MCF 10A (cell line): Measurements from ENCODE around the gene AUTS2. TPM values are rescaled to one million over a fixed set of nuclear protein-coding genes. Genes with fewer than 3 reads are reported as not detected.

Experiments
- BruUV-seq: library from RNA; stranded (reverse); fragments of 400-500 nt; replicated peaks from 2 replicates; lab custom pipeline; 2021; lab: Mats Ljungman, UMichigan
- CTCF ChIA-PET: fragments of 300-600 bp; sonication (Branson Sonifier 250); formaldehyde crosslinking; extraction: SDS; loops from one replicate; lab custom pipeline; 2021; ENCODE audit warnings: antibody characterized with exemption, inconsistent platforms; lab: Yijun Ruan, JAX
- POLR2A ChIA-PET: fragments of 300-600, 350-650 bp; sonication (Branson Sonifier 250); formaldehyde crosslinking; extraction: SDS; loops from one replicate; lab custom pipeline; 2020; ENCODE audit warnings: antibody characterized with exemption, inconsistent platforms; lab: Yijun Ruan, JAX
- DNase-seq: peaks from one replicate; pipeline ENCODE4 v3.0.0-alpha.2; 2018; ENCODE audit not compliant: unreplicated experiment
- H3K27ac Mint-ChIP-seq: one replicate; pipeline ENCODE4 v1.8.0; 2022; ENCODE audit warnings: mild to moderate bottlenecking, low read depth, mixed read lengths; ENCODE audit not compliant: unreplicated experiment
- H3K27me3 Mint-ChIP-seq: one replicate; pipeline ENCODE4 v1.8.0; 2022; ENCODE audit warnings: mixed read lengths; ENCODE audit not compliant: insufficient read depth, unreplicated experiment
- H3K36me3 Mint-ChIP-seq: one replicate; pipeline ENCODE4 v1.8.0; 2022; ENCODE audit warnings: mild to moderate bottlenecking, moderate library complexity, mixed read lengths; ENCODE audit not compliant: insufficient read depth, unreplicated experiment
- H3K4me1 Mint-ChIP-seq: one replicate; pipeline ENCODE4 v1.8.0; 2022; ENCODE audit warnings: mixed read lengths; ENCODE audit not compliant: insufficient read depth, unreplicated experiment
- H3K4me3 Mint-ChIP-seq: one replicate; pipeline ENCODE4 v1.8.0; 2022; ENCODE audit warnings: mild to moderate bottlenecking, moderate library complexity, mixed read lengths; ENCODE audit not compliant: unreplicated experiment
- H3K9me3 Mint-ChIP-seq: one replicate; pipeline ENCODE4 v1.8.0; 2022; ENCODE audit warnings: mixed read lengths; ENCODE audit not compliant: unreplicated experiment
- CTCF ChIP-seq: fragments of 200-600 bp; IDR thresholded peaks from one replicate; pipeline ENCODE4 v1.8.0; 2022; ENCODE audit warnings: antibody characterized with exemption, mild to moderate bottlenecking; ENCODE audit not compliant: unreplicated experiment
- intact Hi-C: fragments of 100-400 bp; cut with micrococcal nuclease; formaldehyde crosslinking; loops from 2 replicates; pipeline ENCODE4 v1.14.1; 2022
- total RNA-seq: library from RNA; stranded (reverse); gene quantifications from 2 replicates; pipeline ENCODE4 v1.2.3, GENCODE V29; 2022

Gene AUTS2
- total RNA-seq, 1 experiment from 2014 or later = 1.3 TPM

- Mint-ChIP-seq H3K4me3 (no peak overlapping the region), H3K4me1 (no peaks in the 10 kb centered on the region), H3K36me3 (no peaks in the 10 kb centered on the region), H3K27me3 (no peaks in the 10 kb centered on the region), H3K27ac (no peak overlapping the region), H3K9me3 (peaks cover 45% of the 10 kb centered on the region)
- intact Hi-C loops = no loop called here
- no TSS peak for BruUV-seq
- TF ChIP-seq CTCF = no peak
- DNase-seq = no peak
- POLR2A ChIA-PET = no interaction called here
- CTCF ChIA-PET = no interaction called here
These were observed 417.9 kb downstream of the AUTS2 start for GRCh38 chr7:70016044-70016770.

GRCh38 chr7:70017357-70017756 lies 419.1 kb downstream of the AUTS2 start:
- ChIA-PET CTCF (no interaction called here), POLR2A (no interaction called here)
- Mint-ChIP-seq H3K4me3 (no peak overlapping the region), H3K4me1 (no peaks in the 10 kb centered on the region), H3K9me3 (peaks cover 43% of the 10 kb centered on the region), H3K36me3 (no peaks in the 10 kb centered on the region), H3K27ac (no peak overlapping the region), H3K27me3 (no peaks in the 10 kb centered on the region)
- DNase-seq = no peak
- intact Hi-C loops = no loop called here
- BruUV-seq = no TSS peak
- no peak for TF ChIP-seq CTCF

- Mint-ChIP-seq H3K4me1 (no peaks in the 10 kb centered on the region), H3K36me3 (no peaks in the 10 kb centered on the region), H3K9me3 (peaks cover 36% of the 10 kb centered on the region), H3K4me3 (no peak overlapping the region), H3K27me3 (no peaks in the 10 kb centered on the region), H3K27ac (no peak overlapping the region)
- BruUV-seq = no TSS peak
- ChIA-PET CTCF (no interaction called here), POLR2A (no interaction called here)
- no peak for DNase-seq
- intact Hi-C loops = no loop called here
- no peak for TF ChIP-seq CTCF
These were observed 420.4 kb downstream of the AUTS2 start for GRCh38 chr7:70018700-70019099.

GRCh38 chr7:70027867-70028266 lies 429.6 kb downstream of the AUTS2 start:
- CTCF ChIA-PET = no interaction called here
- POLR2A ChIA-PET = no interaction called here
- H3K4me3 Mint-ChIP-seq = no peak overlapping the region
- H3K27me3 Mint-ChIP-seq = no peaks in the 10 kb centered on the region
- intact Hi-C loops = no loop called here
- no peak for TF ChIP-seq CTCF
- no peak for DNase-seq
- H3K27ac Mint-ChIP-seq = no peak overlapping the region
- H3K36me3 Mint-ChIP-seq = no peaks in the 10 kb centered on the region
- peaks cover 17% of the 10 kb centered on the region for H3K9me3 Mint-ChIP-seq
- H3K4me1 Mint-ChIP-seq = no peaks in the 10 kb centered on the region
- no TSS peak for BruUV-seq
